ENCODE measurements around the gene GRIN2A. TPM values are rescaled to one million over a fixed set of nuclear protein-coding genes. Genes with fewer than 3 reads are reported as not detected.

GRIN2A gene
- polyA plus RNA-seq, 1 donor (not counting 4 experiments of a cell fraction or from before 2014, with no cell fraction given), result 0.01 TPM

- Histone ChIP-seq H3K4me2 (ENCODE audit: control insufficient read depth, extremely low read depth, insufficient read depth, low read depth, low read length) (no peak overlapping the region), H3K4me1 (ENCODE audit: control insufficient read depth, extremely low read depth, insufficient read depth, low read length) (no peaks in the 10 kb centered on the region), H3K27ac (ENCODE audit: control insufficient read depth, insufficient read depth, low read length) (no peak overlapping the region), H3K27me3 (ENCODE audit: control insufficient read depth, extremely low read depth, insufficient read depth, low read length) (no peaks in the 10 kb centered on the region), H2AFZ (ENCODE audit: control insufficient read depth, low read length) (no peak overlapping the region), H3K4me3 (ENCODE audit: control insufficient read depth in 2 of 3, extremely low read depth in 1 of 3, insufficient read depth in 2 of 3, low read depth in 1 of 3, low read length in 3 of 3) (no peak overlapping the region), H3K36me3 (ENCODE audit: control insufficient read depth in 2 of 2, extremely low read depth in 1 of 2, insufficient read depth in 2 of 2, low read length in 2 of 2) (no peaks in the 10 kb centered on the region), H3K9me3 (ENCODE audit: control insufficient read depth, low read depth, low read length) (no peaks in the 10 kb centered on the region), H3K79me2 (ENCODE audit: control insufficient read depth, insufficient read depth, low read length) (no peaks in the 10 kb centered on the region), H3K9ac (ENCODE audit: control insufficient read depth, extremely low read depth, insufficient read depth, low read length) (no peak overlapping the region), H4K20me1 (ENCODE audit: control insufficient read depth, extremely low read depth, insufficient read depth, low read length) (no peaks in the 10 kb centered on the region), H3K9me1 (ENCODE audit: control insufficient read depth, extremely low read depth, insufficient read depth, low read length) (no peaks in the 10 kb centered on the region)
- dilution Hi-C loops (cut with MboI; ENCODE audit: extremely low pct_ligation_motif_present, low sequenced_read_pairs), result no loop called here
- no peak for FAIRE-seq
- peak; percentile 7 for DNase-seq (ENCODE audit: low read depth, low spot score)
- TF ChIP-seq CTCF (optimal IDR thresholded peaks at IDR 0.05 in 1 of 3, IDR thresholded peaks at IDR 0.05 in 1 of 3, conservative IDR thresholded peaks at IDR 0.05 in 1 of 3; ENCODE audit: extremely low read depth in 1 of 3, insufficient read depth in 2 of 3, low read length in 3 of 3) (no peak), EZH2 (IDR thresholded peaks at IDR 0.05; ENCODE audit: low read length) (no peak)
Observed at GRCh38 chr16:9797306-9797705, 384.9 kb downstream of the GRIN2A start.

- DNase-seq (ENCODE audit: low read depth, low spot score) (no peak), FAIRE-seq (no peak)
- H3K27ac ChIP-seq (ENCODE audit: control insufficient read depth, insufficient read depth, low read length), result no peak overlapping the region
- H3K79me2 ChIP-seq (ENCODE audit: control insufficient read depth, insufficient read depth, low read length), result no peaks in the 10 kb centered on the region
- no peaks in the 10 kb centered on the region for H3K9me1 ChIP-seq (ENCODE audit: control insufficient read depth, extremely low read depth, insufficient read depth, low read length)
- H4K20me1 ChIP-seq (ENCODE audit: control insufficient read depth, extremely low read depth, insufficient read depth, low read length), result no peaks in the 10 kb centered on the region
- no peaks in the 10 kb centered on the region for H3K4me1 ChIP-seq (ENCODE audit: control insufficient read depth, extremely low read depth, insufficient read depth, low read length)
- H3K36me3 ChIP-seq (ENCODE audit: control insufficient read depth in 2 of 2, extremely low read depth in 1 of 2, insufficient read depth in 2 of 2, low read length in 2 of 2), result no peaks in the 10 kb centered on the region
- H3K4me2 ChIP-seq (ENCODE audit: control insufficient read depth, extremely low read depth, insufficient read depth, low read depth, low read length), result no peak overlapping the region
- H3K4me3 ChIP-seq (ENCODE audit: control insufficient read depth in 2 of 3, extremely low read depth in 1 of 3, insufficient read depth in 2 of 3, low read depth in 1 of 3, low read length in 3 of 3), result no peak overlapping the region
- no peak overlapping the region for H2AFZ ChIP-seq (ENCODE audit: control insufficient read depth, low read length)
- H3K9me3 ChIP-seq (ENCODE audit: control insufficient read depth, low read depth, low read length), result no peaks in the 10 kb centered on the region
- dilution Hi-C loops (cut with MboI; ENCODE audit: extremely low pct_ligation_motif_present, low sequenced_read_pairs), result no loop called here
- no peak for TF ChIP-seq CTCF (optimal IDR thresholded peaks at IDR 0.05 in 1 of 3, IDR thresholded peaks at IDR 0.05 in 1 of 3, conservative IDR thresholded peaks at IDR 0.05 in 1 of 3; ENCODE audit: extremely low read depth in 1 of 3, insufficient read depth in 2 of 3, low read length in 3 of 3)
- TF ChIP-seq EZH2 (IDR thresholded peaks at IDR 0.05; ENCODE audit: low read length), result no peak
- no peak overlapping the region for H3K9ac ChIP-seq (ENCODE audit: control insufficient read depth, extremely low read depth, insufficient read depth, low read length)
- H3K27me3 ChIP-seq (ENCODE audit: control insufficient read depth, extremely low read depth, insufficient read depth, low read length), result no peaks in the 10 kb centered on the region
Observed at GRCh38 chr16:9793623-9794022, 388.6 kb downstream of the GRIN2A start.

All from keratinocyte (primary cell).